SW480 (cell line): ENCODE data around the gene NUDT15.
A peak's percentile ranks its signal among the peaks of the same experiment; 100 is the strongest.
"Not testable (repeated sequence)": the region's sequence is repeated elsewhere in the genome, so short reads cannot be mapped to it uniquely, and the experiment has no call there.

Experiments used
- DNase-seq: peaks from one replicate; pipeline ENCODE4 v3.0.0-alpha.2; 2016; ENCODE audit warnings: low spot score

NUDT15 gene

GRCh38 chr13:48043789-48044503 is 6.4 kb downstream of the NUDT15 start:
- no peak for DNase-seq

DNA sequence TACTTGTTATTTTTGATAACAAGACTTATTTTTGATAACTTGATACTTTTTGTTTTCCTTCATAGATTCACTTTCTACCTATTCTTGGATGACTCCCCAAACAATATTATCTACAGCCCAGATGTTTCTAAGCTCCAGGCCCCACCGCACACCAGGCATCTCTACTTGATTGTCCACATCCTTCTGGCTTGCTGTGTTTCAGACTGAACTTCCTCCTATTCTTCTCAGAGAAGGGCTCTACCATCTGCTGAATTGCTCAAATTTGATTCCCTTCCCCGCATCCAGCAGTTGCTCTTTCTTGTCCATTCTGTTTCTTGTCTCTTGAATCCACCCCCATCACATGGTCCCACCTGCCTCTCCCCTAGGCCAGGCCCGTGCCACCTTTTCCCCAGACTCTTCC is 13.0 kb downstream of the NUDT15 start:
- DNase-seq = no peak

DNA sequence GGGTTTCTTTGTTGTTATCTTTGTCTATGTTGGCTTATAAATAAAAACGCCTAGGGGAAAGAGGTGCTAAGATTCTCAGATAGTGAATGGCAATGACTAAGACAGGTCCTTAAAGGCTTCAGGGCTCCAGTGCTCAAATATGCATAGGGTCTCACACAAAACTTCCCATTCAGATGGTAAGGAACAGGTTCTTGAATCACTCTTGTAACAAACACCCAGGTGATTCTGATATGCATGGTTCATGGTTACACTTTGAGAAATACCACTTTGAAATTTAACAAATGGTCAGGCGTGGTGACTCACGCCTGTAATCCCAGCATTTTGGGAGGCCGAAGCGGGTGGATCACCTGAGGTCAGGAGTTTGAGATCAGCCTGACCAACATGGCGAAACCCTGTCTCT is 17.1 kb downstream of the NUDT15 start:
- no peak for DNase-seq

- no peak for DNase-seq
These were observed 18.2 kb downstream of the NUDT15 start for GRCh38 chr13:48055712-48056111.

- not testable (repeated sequence) for DNase-seq
These were observed 21.0 kb downstream of the NUDT15 start for GRCh38 chr13:48058536-48058935.

DNA sequence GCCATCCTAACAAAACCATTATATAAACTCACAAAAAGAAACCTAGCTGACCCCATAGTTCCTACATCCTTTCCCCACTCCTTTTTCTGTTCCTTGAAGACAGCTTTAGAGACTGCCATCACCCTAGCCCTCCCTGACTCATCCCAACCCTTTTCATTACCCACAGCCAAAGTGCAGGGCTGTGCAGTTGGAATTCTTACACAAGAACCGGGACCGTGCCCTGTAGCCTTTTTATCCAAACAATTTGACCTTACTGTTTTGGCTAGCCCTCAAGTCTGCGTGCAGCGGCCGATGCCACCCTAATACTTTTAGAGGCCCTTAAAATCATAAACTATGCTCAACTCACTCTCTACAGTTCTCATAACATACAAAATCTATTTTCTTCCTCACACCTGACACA is 22.4 kb downstream of the NUDT15 start:
- not testable (repeated sequence) for DNase-seq

GRCh38 chr13:48066310-48066989 is 28.9 kb downstream of the NUDT15 start:
- no peak for DNase-seq

DNA sequence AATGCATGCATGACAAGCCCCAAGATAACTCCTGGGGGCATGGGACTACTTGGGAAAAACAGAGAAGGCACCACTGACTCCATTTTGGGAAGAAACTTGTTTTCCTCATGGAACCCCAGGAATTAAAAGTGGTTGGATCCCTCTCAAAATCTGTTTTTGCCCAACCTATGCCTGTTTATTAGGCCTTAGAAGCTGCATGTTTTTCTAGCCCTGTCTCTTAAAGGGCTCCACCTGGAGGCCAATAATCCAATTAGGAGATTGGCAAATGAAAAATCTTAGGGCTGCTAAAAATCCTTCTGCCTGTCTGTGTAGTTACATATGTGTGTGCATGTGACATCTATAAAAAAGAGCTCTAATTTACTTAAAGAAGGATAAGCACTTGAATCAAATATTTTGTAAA is 30.5 kb downstream of the NUDT15 start:
- DNase-seq = no peak

DNA sequence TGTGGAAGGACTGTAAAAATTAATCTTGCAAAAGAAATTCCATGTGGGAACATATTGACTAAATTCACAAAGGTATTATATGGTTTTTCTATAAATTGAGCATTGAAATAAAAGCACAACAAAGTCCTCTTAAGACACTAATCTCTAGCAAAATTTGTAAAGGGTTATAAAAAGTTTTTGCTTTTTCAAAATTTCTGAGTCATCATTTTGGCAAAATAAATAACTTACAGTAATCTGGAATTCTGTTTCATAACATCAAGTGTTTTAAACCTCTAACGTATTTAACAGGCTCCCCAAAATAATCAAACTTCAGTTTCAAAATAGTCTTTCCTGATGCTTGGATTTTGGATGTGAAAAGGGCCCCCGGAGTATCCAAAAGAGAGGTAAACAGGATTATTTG is 31.4 kb downstream of the NUDT15 start:
- no peak for DNase-seq

DNA sequence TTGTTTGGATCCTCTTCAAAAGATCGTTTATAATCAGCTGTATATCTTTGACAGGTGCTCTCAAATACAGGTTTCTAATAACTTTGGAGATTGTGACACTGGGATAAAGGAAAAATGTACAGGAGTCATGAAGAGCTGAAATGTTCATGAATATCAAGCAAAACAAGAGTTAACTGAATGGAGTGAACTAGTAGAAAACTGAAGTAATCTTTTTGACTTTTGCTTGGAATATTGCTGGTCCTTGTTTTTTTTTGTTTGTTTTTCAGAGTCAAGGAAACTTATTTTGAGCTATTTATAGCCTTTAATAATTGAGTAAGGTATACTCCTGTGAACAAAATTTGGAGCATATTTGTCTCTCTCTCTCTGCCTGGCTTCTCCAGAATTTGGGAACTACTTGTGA is 32.0 kb downstream of the NUDT15 start:
- no peak for DNase-seq

GRCh38 chr13:48070942-48071341 is 33.4 kb downstream of the NUDT15 start:
- DNase-seq = no peak

DNA sequence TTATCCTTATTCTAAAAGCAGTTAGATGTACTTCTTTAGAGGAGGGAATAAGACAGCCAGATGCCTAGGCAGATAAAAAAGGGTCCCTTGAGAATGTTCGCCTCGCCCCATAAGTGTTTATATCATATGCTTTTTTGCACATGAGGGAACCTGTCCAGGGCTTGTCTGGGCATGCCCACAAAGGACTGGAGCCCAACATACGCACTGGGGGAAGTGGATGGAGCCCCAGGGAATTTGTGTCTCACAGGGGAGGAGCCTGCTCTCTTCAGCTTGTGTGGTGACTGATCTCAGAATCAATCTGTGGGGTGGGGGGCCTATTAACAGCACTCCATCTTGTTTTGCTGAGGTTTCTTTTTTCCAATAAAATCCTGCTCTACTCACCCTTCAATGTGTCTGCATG is 34.8 kb downstream of the NUDT15 start:
- no peak for DNase-seq

- no peak for DNase-seq
These were observed 35.3 kb downstream of the NUDT15 start for GRCh38 chr13:48072787-48073186.

- DNase-seq = no peak
These were observed 36.5 kb downstream of the NUDT15 start for GRCh38 chr13:48074006-48074405.

DNA sequence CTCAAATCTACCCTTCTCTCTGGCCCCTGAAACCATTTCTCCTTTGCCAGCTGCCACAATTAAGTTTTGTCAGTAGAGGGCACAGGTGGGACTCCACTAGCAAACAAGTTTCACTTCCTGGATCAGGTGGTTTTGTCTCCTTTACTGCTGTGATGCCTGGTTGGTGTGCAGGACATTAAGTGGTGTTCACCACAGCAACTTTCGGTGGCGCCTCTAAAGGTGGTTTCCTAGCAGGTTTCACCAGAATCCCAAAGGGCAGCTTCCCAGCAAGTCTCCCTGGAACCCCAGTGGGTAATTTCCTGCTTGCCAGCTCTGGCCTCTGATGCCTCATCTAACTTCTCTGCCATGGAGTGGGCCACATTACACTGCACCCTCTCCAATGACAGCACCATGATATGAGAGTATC is 40.7 kb downstream of the NUDT15 start:
- peak; percentile 26 for DNase-seq

GRCh38 chr13:48081739-48082138 is 44.2 kb downstream of the NUDT15 start:
- DNase-seq = no peak

DNA sequence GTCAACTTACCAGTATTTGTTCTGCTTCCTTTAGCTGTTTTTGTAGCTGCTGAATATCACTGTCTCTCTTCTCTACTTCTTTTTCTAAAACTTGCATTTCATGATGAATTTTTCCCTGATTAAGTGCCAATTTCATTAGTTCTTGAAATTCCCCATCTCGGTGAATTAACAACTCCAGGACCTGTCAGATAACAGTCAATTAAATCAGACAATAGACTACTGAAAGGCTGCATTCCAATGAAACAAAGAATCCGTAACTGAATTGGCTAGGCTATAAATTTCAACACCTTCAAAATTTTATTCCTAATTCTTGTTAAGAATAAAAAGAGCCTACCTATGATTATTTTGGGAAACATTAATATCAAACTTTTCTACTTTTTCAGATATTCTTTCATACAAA is 48.7 kb downstream of the NUDT15 start:
- no peak for DNase-seq

DNA sequence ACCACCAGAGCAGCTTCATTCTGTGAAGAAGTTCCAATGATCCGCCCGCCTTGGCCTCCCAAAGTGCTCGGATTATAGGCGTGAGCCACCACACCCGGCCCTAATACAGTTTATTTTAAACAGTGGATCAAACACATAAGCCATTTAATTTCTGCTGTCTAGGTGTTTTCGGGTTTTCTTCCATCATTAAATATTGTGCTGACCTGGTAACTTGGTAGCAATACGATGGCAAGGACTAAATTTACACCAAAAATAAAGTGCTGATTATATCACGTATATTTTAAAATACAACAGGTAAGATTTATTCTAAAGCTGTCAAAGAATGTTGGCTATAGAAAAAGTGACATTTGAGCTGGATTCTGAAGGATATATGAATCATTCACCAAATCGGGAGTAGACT is 56.1 kb downstream of the NUDT15 start:
- DNase-seq = no peak

GRCh38 chr13:48094404-48094780 is 56.9 kb downstream of the NUDT15 start:
- DNase-seq = no peak

GRCh38 chr13:48094781-48095502 is 57.4 kb downstream of the NUDT15 start, which contains the start of gene MED4:
TSS of gene MED4 (minus strand) at chr13:48095104. CDS start at chr13:48095078, 26 bp downstream.
- peak; percentile 92 for DNase-seq

DNA sequence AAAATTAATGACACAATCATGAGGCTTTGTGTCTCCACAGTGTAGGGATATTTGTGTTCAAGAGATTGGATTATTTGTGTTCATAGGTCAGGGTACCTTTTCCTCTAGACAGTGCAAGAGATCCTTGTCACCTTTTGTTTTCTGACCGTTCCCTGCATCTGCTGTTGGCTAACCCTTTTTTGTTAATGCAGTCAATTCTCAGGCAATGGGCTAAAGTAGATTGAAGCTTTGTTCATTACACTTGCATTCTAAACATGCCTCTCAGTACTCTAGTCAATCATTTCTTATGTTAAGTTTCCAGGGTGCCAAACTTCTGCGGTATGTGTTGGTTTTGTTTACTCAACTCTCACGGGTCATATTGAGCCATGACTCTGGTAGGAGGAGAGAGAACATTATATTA is 59.1 kb downstream of the NUDT15 start:
- no peak for DNase-seq
